ENCODE measurements around the gene RPL31.

The RPL31 gene

GRCh38 chr2:100995309-100996075 lies 6.6 kb upstream of the RPL31 start:
- no peak for DNase-seq (ENCODE audit: low read depth)

GRCh38 chr2:100997509-100998234 lies 4.4 kb upstream of the RPL31 start:
- DNase-seq (ENCODE audit: low read depth) = no peak

GRCh38 chr2:100998235-100998573 lies 3.9 kb upstream of the RPL31 start:
- DNase-seq (ENCODE audit: low read depth) = peak; percentile 62

DNA sequence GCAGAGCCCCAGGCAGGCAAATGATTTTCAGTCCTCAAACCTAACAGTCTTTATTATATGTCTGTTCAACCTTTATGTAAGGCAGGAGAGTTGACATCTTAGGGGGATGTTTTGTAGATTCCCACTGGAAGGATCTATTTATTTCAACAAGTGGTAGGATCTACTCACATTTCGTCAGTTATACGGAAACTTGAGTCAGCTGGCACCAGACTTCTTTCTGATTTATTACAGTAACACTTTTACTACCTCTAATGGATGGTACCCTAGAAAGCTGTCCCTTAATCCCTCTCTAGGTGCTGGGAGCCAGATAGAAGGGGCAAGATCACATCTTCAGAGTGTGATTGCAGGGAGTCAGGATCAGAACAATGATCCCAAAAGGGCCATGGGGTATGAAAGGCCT lies 2.1 kb upstream of the RPL31 start:
- no peak for DNase-seq (ENCODE audit: low read depth)

DNA sequence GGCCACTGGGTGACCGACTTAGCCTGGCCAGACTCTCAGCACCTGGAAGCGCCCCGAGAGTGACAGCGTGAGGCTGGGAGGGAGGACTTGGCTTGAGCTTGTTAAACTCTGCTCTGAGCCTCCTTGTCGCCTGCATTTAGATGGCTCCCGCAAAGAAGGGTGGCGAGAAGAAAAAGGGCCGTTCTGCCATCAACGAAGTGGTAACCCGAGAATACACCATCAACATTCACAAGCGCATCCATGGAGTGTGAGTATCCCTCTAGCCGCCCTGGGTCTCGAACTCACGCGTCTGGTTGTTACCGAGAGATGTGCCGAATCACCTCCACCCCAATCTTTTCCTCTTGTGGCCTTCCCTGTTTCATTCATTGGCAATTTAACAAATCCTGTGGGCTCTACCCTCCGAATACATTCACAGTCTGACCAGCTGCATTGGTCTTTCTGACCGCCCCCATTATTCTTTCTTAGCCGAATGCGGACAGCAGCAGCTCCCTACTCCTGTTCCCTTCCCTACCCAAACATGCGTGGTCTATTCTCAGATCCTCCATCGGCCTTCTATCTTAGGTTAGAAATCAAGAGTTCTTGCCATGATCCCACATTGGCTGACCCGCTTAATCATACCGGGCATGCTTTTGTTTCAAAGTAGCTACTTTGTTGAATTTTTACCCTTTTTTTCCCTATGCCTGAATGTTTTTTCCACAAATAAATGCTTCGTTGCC lies 631 bp downstream of the RPL31 start:
- peak; percentile 29 for DNase-seq (ENCODE audit: low read depth)

GRCh38 chr2:101003278-101003775 lies 1.2 kb downstream of the RPL31 start:
- DNase-seq (ENCODE audit: low read depth) = peak; percentile 33

DNA sequence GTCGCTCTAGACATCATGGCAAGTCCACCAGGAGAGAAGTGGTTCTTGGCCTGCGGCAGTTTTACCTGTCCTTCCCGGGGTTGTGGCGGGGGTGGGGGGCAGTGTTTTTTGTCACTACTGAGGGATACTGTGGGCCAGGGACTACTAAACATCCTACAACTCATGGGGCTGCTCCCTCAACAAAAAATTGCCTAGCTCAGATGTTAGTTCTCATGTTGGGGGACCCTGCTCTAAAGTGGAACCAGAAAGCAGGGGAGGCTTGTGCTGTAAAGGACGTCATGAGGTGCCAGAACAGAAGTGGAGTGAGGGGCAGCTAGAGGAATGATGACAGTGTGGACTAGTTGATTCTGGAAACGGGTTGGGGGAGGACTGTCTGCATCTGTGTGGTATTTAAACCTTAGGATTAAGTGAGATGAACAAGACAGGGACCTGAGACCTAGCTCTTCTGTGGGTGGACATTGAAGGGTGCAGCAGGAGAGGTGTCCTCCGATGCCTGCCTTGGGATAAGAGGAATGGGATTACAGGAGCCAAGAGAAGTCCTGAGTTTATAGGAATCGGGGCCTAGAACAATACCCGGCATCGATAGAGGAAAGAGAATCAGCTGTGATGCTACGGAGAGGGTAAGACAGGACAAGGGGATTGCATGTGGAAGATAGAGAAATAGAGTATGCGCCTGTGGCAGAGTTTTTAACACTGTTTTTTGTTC lies 2.7 kb downstream of the RPL31 start:
- DNase-seq (ENCODE audit: low read depth) = no peak

- no peak for DNase-seq (ENCODE audit: low read depth)
Measured at GRCh38 chr2:101006065-101006715, 4.1 kb downstream of the RPL31 start.

DNA sequence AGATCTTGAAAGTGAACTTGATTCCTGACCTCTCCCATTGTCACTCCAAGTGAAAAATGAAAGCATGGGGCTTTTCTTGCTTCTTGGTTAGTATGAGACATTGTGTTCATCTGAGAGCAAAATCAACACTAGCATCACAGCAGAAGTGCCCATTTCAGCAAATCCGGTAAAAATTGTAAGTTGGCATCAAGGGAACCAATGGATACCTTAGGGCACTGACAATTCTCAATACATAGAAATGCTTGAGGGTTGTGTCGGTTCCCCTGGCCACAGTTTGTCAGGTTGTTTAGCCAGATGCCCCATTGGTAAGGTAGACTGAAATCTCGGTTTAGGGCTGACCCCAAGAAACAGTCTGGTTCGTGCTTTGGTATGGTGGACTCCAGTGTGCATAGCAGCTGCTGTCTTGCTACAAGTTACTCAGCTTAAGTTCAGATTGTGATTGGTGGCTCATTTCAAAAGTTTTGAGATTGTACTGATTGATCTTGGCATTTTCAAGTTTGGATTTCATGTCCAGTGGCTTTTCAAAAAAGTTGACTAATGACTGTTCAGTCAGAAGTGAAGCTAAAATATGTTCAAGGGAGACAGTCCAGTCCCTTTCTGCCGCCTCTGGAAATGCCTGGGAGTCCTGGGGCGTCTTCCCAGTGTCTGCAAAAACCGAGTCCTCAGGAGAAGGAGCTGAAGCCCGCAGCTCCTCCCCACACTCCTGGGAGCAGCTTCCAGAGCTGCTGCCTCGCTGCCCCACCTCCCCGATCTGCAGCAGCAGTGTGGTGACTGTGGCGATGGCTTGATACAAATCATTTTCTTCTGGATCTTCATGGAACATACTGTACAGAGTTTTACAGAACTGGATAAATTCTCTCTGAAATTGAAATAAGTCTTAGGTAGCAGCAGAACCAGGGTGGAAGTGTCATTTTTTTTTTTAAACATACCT lies 5.6 kb downstream of the RPL31 start:
- no peak for DNase-seq (ENCODE audit: low read depth)

DNA sequence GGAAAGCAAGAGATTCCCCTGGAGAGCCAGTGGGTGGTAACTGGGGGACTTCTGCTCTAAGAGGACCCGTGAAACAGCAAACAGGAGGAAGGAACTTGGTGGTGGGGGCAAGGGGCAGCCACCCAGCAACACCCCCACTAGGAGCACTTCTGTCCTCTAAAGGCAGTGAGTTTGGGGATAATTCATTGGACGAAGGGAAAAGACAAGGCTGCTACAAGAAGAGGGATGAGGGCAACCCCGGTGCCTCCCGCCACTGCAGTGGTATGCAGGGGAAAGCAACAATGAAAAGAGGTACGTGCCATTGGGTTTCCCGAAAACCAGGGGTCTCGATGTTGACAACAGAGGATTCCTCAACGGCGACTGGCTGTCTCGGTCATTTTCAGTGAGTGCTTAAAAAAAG lies 9.1 kb downstream of the RPL31 start:
- no peak for DNase-seq (ENCODE audit: low read depth)

DNA sequence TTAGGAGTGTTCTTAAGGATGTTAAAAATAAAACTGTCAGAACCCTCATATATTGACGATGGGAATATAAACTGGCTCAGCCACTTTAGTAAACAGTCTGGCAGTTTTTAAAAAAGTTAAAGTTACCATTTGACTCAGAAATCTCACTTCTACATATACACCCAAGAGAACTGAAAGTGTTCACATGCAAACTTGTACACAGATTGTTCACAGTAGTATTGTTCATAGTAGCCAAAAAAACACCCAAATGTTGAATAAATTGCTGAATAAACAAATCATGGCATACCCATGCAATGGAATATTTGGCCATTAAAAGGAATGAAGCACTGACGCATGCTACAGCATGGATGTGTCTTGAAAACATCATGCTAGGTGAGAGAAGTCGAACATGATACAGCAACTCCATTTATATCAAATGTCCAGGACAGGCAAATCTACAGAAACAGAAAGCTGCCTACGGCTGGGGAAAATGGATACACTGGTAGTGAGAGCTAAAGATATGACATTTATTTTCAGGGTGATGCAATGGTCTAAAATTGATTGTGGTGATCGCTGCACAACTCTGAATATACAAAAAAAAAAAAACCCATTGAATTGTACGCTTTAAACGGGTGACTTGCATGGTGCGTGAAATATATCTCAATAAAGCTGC lies 10.1 kb downstream of the RPL31 start:
- no peak for DNase-seq (ENCODE audit: low read depth)

GRCh38 chr2:101012706-101013181 lies 10.7 kb downstream of the RPL31 start:
- DNase-seq (ENCODE audit: low read depth) = peak; percentile 56

DNA sequence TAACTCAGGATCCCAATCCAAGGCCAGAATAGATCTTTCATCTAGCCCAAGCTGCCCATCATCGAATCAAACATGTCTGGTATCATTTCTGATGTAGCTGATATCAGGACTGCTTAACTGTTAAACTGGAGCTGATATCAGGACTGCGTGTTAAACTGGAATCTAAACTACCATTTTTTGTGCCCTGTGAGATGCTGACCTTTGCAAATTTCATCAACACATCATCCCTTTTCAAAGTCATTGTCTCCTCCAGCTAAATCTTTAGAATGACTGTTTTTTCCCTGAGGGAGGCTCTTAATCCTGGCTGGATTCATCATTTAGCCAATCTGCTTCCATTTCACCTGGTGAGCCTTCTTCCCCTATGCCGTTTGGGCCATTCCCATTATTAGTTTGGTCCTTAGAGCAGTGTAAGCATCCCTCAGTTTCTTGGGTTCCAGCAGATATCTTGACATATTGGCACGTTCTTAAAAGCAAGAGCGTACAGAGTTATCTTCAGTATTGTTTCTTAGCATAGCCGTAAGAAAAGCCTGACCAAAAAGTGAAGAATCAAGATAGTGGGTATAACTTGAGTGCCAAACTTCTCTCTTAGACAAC lies 12.3 kb downstream of the RPL31 start:
- DNase-seq (ENCODE audit: low read depth) = no peak

DNA sequence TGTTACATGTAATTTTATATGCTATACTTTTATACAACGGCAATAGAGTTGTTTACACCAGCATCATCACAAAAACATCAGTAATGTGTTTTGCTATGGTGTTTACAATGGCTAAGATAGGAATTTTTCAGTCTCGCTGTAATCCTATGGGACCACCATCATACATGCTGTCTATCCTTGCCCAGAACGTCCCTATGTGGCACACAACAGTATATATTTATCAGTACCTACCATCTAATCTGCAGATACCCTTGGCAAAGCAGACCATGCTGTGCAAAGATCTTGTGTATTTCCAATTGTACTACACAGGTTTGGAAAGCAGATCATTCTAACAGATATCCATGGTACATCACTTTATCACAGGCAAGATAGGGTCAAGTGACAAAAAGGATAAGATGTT lies 15.3 kb downstream of the RPL31 start:
- DNase-seq (ENCODE audit: low read depth) = no peak

DNA sequence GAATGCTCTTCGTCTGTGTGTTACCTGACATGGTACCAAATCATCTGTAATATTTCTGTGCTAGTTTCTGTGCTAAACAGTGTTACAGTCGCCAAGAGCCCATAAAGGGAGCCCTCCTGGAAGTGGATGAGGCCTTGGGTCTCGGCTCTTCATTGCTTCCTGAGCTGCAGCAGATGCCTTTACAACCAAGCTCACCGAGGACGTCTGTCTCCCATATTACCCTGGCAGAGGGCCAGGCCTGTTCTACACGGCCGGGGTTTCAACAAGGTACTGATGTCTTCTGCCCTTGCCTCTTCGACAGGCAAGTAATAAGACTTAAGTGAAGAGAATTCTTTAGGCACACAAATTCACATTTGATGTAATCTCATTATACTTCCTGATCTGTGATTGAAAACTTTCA lies 16.8 kb downstream of the RPL31 start:
- DNase-seq (ENCODE audit: low read depth) = no peak

DNA sequence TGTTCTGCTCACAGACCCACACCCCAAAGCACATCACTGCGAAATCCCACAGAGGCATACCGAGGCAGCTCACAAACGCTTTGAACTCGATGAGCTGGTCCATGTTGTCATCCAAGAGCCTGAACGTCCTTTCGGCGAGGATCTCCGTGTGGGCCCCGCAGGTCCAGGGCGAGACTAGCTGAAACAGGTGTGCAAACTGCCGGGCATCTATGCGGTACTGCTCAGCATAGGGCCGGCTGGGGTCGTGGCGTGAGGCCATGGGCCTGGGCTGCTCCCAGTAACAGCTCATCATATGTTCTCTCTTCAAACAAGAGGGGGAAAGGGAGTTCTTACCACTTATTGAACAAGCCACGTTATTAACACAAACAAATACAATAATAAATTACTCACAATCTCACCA lies 20.1 kb downstream of the RPL31 start:
- no peak for DNase-seq (ENCODE audit: low read depth)

GRCh38 chr2:101023327-101024107 lies 21.4 kb downstream of the RPL31 start:
- no peak for DNase-seq (ENCODE audit: low read depth)

DNA sequence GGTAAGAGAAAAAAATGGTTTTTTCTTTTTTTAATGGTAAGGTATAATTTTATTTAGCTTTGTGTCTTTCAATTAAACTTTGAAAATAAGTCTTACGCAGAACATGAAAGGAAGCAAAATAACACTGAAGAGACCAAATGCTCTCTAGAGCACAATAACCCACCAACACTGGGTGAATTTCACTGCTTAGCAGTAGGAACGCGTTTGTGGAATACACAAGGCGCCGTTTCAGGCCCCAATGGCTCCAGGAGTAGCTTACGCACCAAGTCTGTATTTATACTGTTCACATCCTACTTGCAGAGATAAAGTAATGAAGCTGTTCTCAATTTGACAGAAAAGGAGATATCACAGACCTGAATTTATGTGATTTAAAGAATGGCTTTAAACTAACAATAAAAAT lies 23.5 kb downstream of the RPL31 start:
- DNase-seq (ENCODE audit: low read depth) = no peak

DNA sequence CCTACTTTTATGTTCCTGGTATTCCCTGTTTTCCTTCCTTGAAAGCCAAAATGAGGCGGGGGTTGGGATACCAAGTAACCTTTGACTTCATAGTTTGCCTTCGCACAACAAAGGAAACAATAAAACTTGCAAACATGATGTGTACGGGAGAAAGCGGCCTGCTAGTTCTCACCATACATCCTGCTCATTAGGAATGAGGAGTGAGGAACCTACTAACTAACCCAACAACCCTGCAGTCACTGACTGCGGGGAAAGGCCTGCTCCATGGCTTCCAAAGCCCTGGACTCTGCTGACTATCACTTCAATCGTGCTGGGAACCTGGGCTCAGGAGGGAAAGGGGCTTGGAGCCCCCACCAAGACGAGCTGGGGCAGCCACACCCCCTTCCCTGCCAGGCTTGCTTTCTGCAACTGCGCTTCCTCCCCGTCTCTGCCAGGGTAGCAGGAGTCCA lies 24.2 kb downstream of the RPL31 start:
- DNase-seq (ENCODE audit: low read depth) = no peak
